Esophagus squamous epithelium (tissue), 4 donors: Measurements from ENCODE around the gene PRM2.

Experiments
- CTCF ChIP-seq, 6 experiments: fragments of 450-650 bp in 4 of 6; fragments of 200-600 bp in 2 of 6; sonication (generic) in 2 of 6; IDR thresholded peaks; one replicate each; pipeline ENCODE4 v1.5.1; 2016 to 2019; ENCODE audit warnings: antibody characterized with exemption in 6 of 6, mild to moderate bottlenecking in 4 of 6, moderate library complexity in 4 of 6
- POLR2A ChIP-seq, 4 donors: fragments of 450-650 bp; IDR thresholded peaks; one replicate each; pipeline ENCODE4 v1.6.1; 2017; ENCODE audit warnings: antibody characterized with exemption in 4 of 4, mild to moderate bottlenecking in 4 of 4, moderate library complexity in 3 of 4

- TF ChIP-seq CTCF (IDR thresholded peaks at IDR 0.05) (no peak), POLR2A (IDR thresholded peaks at IDR 0.05) (no peak)
Measured at GRCh38 chr16:11280616-11281522, 4.6 kb upstream of the PRM2 start, which contains the start of gene PRM1.
